GM06990 (cell line): ENCODE data around the gene AGAP3.

Experiments used
- DNase-seq: peaks from one replicate; pipeline ENCODE4 v3.0.0-alpha.2; 2011; ENCODE audit not compliant: insufficient read length; ENCODE audit errors: extremely low read depth
- H3K27me3 ChIP-seq: replicated peaks from 2 replicates; pipeline ENCODE4 v1.6.0; 2011; ENCODE audit warnings: low read length; ENCODE audit not compliant: control insufficient read depth, insufficient read depth
- H3K36me3 ChIP-seq: 2 replicates; pipeline ENCODE4 v1.5.1; 2011; ENCODE audit warnings: low read length; ENCODE audit not compliant: control insufficient read depth, insufficient read depth
- H3K4me3 ChIP-seq: replicated peaks from 2 replicates; pipeline ENCODE4 v1.5.1; 2011; ENCODE audit warnings: low read depth, mild to moderate bottlenecking, control low read depth, low read length
- CTCF ChIP-seq: IDR thresholded peaks from 2 replicates; pipeline ENCODE4 v1.5.1; 2011; ENCODE audit warnings: low read length, control low read depth, mild to moderate bottlenecking, inconsistent platforms; ENCODE audit not compliant: insufficient read depth, poor library complexity, severe bottlenecking

The AGAP3 gene

GRCh38 chr7:151179287-151179860 is 93.1 kb downstream of the AGAP3 start:
- DNase-seq, result no peak
- Histone ChIP-seq H3K36me3 (no peaks in the 10 kb centered on the region), H3K27me3 (peaks cover 1% of the 10 kb centered on the region), H3K4me3 (no peak overlapping the region)
- TF ChIP-seq CTCF, result no peak

GRCh38 chr7:151179946-151180345 is 93.7 kb downstream of the AGAP3 start:
- Histone ChIP-seq H3K4me3 (no peak overlapping the region), H3K27me3 (peaks cover 1% of the 10 kb centered on the region), H3K36me3 (no peaks in the 10 kb centered on the region)
- DNase-seq, result no peak
- no peak for TF ChIP-seq CTCF

- H3K4me3 ChIP-seq, result no peak overlapping the region
- no peak for DNase-seq
- TF ChIP-seq CTCF, result no peak
- no peaks in the 10 kb centered on the region for H3K36me3 ChIP-seq
- H3K27me3 ChIP-seq, result peaks cover 1% of the 10 kb centered on the region
These were observed 94.7 kb downstream of the AGAP3 start for GRCh38 chr7:151181011-151181431.

- no peak for DNase-seq
- no peak for TF ChIP-seq CTCF
- Histone ChIP-seq H3K4me3 (no peak overlapping the region), H3K27me3 (peaks cover 1% of the 10 kb centered on the region), H3K36me3 (no peaks in the 10 kb centered on the region)
These were observed 99.7 kb downstream of the AGAP3 start for GRCh38 chr7:151185762-151186639.

- H3K4me3 ChIP-seq, result no peak within 1 kb of the TSS
- no peak for DNase-seq
- peaks cover 1% of the 10 kb centered on the region for H3K27me3 ChIP-seq
- H3K36me3 ChIP-seq, result no peaks in the 10 kb centered on the region
- no peak for TF ChIP-seq CTCF
These were observed 100.5 kb downstream of the AGAP3 start, which contains the start of gene ASB10 for GRCh38 chr7:151186640-151187408. TSS of gene ASB10 (minus strand) at chr7:151187250. CDS start at chr7:151187130, 120 bp downstream.
